ENCODE measurements around the gene CEP63. TPM values are rescaled to one million over a fixed set of nuclear protein-coding genes. Genes with fewer than 3 reads are reported as not detected.

CEP63 gene
- total and polyA plus RNA-seq, 9 donors = 22.3 to 40.1 (median 35.5) TPM

DNA sequence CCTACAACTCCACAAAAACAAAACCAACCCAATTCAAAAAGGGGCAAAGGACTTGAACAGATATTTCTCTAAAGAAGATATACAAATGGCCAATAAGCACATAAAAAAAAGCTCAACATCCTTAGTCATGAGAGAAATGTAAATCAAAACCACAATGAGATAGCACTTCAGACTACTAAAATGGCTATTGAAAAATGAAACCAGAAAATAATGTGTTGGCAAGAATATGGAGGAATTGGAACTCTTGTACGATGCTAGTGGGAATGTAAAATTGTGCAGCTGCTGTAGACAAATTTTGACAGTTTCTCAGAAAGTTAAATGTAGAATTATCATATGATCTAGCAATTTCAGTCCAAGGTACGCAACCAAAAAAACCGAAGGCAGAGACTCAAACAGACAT lies 136.0 kb downstream of the CEP63 start:
- Histone ChIP-seq H3K9me3 (replicated peaks; ENCODE audit: control insufficient read depth, low read depth, low read length) (no peaks in the 10 kb centered on the region), H3K4me3 (ENCODE audit: low read length) (no peak overlapping the region), H3K27me3 (ENCODE audit: control insufficient read depth, insufficient read depth, low read length) (no peaks in the 10 kb centered on the region), H3K4me1 (ENCODE audit: control insufficient read depth, insufficient read depth, low read length) (no peaks in the 10 kb centered on the region), H3K27ac (ENCODE audit: low read length) (no peak overlapping the region), H3K36me3 (ENCODE audit: control insufficient read depth, insufficient read depth, low read length) (peaks cover 54% of the 10 kb centered on the region)
- peak; percentile 18 for DNase-seq
- WGBS (ENCODE audit: insufficient coverage) = 29% methylated on average over 1 of the region's 3 CpGs

DNA sequence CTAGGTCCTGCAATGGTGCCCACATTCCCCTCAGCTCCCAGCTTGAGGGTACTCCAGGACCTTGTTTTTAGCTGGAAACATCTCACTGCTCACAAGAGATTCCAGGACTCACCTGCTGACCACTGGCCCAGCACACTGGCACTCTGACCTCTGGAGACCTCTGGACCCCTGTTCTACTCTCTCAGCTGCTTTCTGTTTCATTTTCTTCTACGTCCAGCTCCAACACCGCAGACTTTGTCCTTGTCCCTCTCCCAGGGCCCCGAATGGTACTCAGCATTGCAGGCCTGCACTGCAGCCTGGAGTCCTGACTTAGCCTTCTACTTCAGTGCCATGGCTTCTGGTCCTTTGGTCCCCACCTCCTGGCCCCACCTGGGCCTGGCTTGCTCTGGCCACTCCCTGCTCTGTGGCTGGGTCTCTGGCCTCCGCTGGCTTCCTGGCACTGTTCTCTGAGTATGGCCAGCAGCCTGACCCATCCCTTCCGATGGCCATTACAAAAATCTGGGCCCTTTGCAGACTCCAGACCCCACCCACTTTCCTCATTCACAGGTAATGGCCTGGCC lies 137.0 kb downstream of the CEP63 start:
- no peak overlapping the region for H3K27ac ChIP-seq (ENCODE audit: low read length)
- H3K36me3 ChIP-seq (ENCODE audit: control insufficient read depth, insufficient read depth, low read length) = peaks cover 59% of the 10 kb centered on the region
- no peaks in the 10 kb centered on the region for H3K4me1 ChIP-seq (ENCODE audit: control insufficient read depth, insufficient read depth, low read length)
- no peaks in the 10 kb centered on the region for H3K27me3 ChIP-seq (ENCODE audit: control insufficient read depth, insufficient read depth, low read length)
- 81% methylated on average over 5 of the region's 5 CpGs for WGBS (ENCODE audit: insufficient coverage)
- H3K4me3 ChIP-seq (ENCODE audit: low read length) = no peak overlapping the region
- DNase-seq = no peak
- no peaks in the 10 kb centered on the region for H3K9me3 ChIP-seq (replicated peaks; ENCODE audit: control insufficient read depth, low read depth, low read length)

- WGBS (ENCODE audit: insufficient coverage) = 82% methylated on average over 7 of the region's 7 CpGs
- Histone ChIP-seq H3K4me1 (ENCODE audit: control insufficient read depth, insufficient read depth, low read length) (no peaks in the 10 kb centered on the region), H3K27ac (ENCODE audit: low read length) (no peak overlapping the region), H3K9me3 (replicated peaks; ENCODE audit: control insufficient read depth, low read depth, low read length) (no peaks in the 10 kb centered on the region), H3K4me3 (ENCODE audit: low read length) (no peak overlapping the region), H3K27me3 (ENCODE audit: control insufficient read depth, insufficient read depth, low read length) (no peaks in the 10 kb centered on the region), H3K36me3 (ENCODE audit: control insufficient read depth, insufficient read depth, low read length) (peaks cover 52% of the 10 kb centered on the region)
- no peak for DNase-seq
Measured at GRCh38 chr3:134623615-134624245, 137.9 kb downstream of the CEP63 start.

Other genes starting within 250 kb of the CEP63 start
- gene RYK, start 235.2 kb upstream of the CEP63 start, total RNA-seq = 71.1 TPM
- 10 to 100 TPM; 50.7 to 71.3 (median 56.5) TPM for gene RYK, start 235.2 kb upstream of the CEP63 start, polyA plus RNA-seq (ENCODE audit: insufficient read depth in 1 of 8, insufficient read length in 8 of 8, low replicate concordance in 1 of 8)
- gene AMOTL2, start 111.6 kb upstream of the CEP63 start, total RNA-seq = 52.6 TPM
- 10 to 100 TPM; 49.4 to 77.0 (median 60.4) TPM for gene AMOTL2, start 111.6 kb upstream of the CEP63 start, polyA plus RNA-seq (ENCODE audit: insufficient read depth in 1 of 8, insufficient read length in 8 of 8, low replicate concordance in 1 of 8)
- gene ANAPC13, start 72 bp upstream of the CEP63 start, total RNA-seq = 62.3 TPM
- gene ANAPC13, start 72 bp upstream of the CEP63 start, polyA plus RNA-seq (ENCODE audit: insufficient read depth in 1 of 8, insufficient read length in 8 of 8, low replicate concordance in 1 of 8) = 10 to 100 TPM; 58.3 to 91.3 (median 65.4) TPM
- 46.4 TPM for gene KY, start 165.0 kb downstream of the CEP63 start, total RNA-seq
- 10 to 100 TPM; 34.2 to 81.8 (median 51.4) TPM for gene KY, start 165.0 kb downstream of the CEP63 start, polyA plus RNA-seq (ENCODE audit: insufficient read depth in 1 of 8, insufficient read length in 8 of 8, low replicate concordance in 1 of 8)